Upper lobe of right lung (tissue), 1 donor: ENCODE data around the gene ZNF700. TPM values are rescaled to one million over a fixed set of nuclear protein-coding genes. Genes with fewer than 3 reads are reported as not detected.
A peak's percentile ranks its signal among the peaks of the same experiment; 100 is the strongest.

Experiments used
- ATAC-seq: fragments of 200-7000 bp; cut with Tn5 transposase; one replicate; pipeline ENCODE4 v1.9.1; 2020; ENCODE audit warnings: mild to moderate bottlenecking, moderate library complexity
- DNase-seq: peaks from one replicate; pipeline ENCODE4 v3.0.0-alpha.2; 2020
- H3K27ac ChIP-seq: fragments of 200-600 bp; one replicate; pipeline ENCODE4 v1.8.0; 2022
- H3K27me3 ChIP-seq: fragments of 200-600 bp; one replicate; pipeline ENCODE4 v1.8.0; 2022; ENCODE audit warnings: mild to moderate bottlenecking
- H3K36me3 ChIP-seq: fragments of 200-600 bp; one replicate; pipeline ENCODE4 v1.8.0; 2022
- H3K4me1 ChIP-seq: fragments of 200-600 bp; one replicate; pipeline ENCODE4 v1.8.0; 2022
- H3K4me3 ChIP-seq: fragments of 200-600 bp; one replicate; pipeline ENCODE4 v1.8.0; 2022; ENCODE audit warnings: mild to moderate bottlenecking
- H3K9me3 ChIP-seq: fragments of 200-600 bp; one replicate; pipeline ENCODE4 v1.8.0; 2022
- intact Hi-C: fragments of 100-400 bp; cut with DNase I; formaldehyde crosslinking; loops from one replicate; pipeline ENCODE4 v1.11.0; 2022
- total RNA-seq: library from RNA; stranded (reverse); fragmentation: NEBNext Ultra II Directional; extraction: Animal tissue kit (Norgen Biotek cat#: 25700); gene quantifications from one replicate; pipeline ENCODE4 v1.2.1, GENCODE V29; 2021
- TF ChIP-seq, protein P1 (sequence below): fragments of 200-600 bp; IDR thresholded peaks from one replicate; pipeline ENCODE4 v1.8.0; 2022; ENCODE audit warnings: antibody characterized with exemption
- donor health status: DM: no; HTN: yes; CAD: no; lungs with severe emphysema.

The ZNF700 gene
- total RNA-seq, 1 donor from 2014 or later = 10.9 TPM

DNA sequence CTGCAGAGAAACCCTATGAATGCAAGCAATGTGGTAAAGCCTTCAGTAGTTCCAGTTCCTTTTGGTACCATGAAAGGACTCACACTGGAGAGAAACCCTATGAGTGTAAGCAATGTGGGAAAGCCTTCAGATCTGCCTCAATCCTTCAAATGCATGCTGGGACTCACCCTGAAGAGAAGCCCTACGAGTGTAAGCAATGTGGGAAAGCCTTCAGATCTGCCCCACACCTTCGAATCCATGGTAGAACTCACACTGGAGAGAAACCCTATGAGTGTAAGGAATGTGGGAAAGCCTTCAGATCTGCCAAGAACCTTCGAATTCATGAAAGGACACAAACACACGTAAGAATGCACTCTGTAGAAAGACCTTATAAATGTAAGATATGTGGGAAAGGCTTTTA lies 54.6 kb downstream of the ZNF700 start:
- Histone ChIP-seq H3K36me3 (peaks cover 8% of the 10 kb centered on the region), H3K9me3 (peaks cover 29% of the 10 kb centered on the region)
- no peak for ATAC-seq

DNA sequence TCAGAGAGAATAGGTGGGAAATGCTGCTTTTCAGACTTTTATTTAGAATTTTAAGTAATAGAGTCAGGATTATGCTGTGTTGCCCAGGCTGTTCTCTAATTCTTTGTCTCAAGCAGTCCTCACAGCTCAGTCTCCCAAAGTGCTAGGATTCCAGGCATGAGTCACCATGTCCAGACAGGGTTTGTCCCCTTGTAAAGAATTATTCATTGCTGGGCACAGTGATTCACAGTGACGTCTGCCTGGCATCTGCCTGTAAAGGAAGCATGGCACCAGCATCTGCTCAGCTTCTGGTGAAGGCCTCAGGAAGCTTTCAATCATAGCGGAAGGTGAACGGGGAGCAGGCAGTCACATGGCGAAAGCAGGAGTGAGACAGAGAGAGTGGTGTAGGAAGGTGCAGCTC lies 57.6 kb downstream of the ZNF700 start:
- H3K9me3 ChIP-seq = peaks cover 29% of the 10 kb centered on the region
- TF ChIP-seq, protein P1, sequence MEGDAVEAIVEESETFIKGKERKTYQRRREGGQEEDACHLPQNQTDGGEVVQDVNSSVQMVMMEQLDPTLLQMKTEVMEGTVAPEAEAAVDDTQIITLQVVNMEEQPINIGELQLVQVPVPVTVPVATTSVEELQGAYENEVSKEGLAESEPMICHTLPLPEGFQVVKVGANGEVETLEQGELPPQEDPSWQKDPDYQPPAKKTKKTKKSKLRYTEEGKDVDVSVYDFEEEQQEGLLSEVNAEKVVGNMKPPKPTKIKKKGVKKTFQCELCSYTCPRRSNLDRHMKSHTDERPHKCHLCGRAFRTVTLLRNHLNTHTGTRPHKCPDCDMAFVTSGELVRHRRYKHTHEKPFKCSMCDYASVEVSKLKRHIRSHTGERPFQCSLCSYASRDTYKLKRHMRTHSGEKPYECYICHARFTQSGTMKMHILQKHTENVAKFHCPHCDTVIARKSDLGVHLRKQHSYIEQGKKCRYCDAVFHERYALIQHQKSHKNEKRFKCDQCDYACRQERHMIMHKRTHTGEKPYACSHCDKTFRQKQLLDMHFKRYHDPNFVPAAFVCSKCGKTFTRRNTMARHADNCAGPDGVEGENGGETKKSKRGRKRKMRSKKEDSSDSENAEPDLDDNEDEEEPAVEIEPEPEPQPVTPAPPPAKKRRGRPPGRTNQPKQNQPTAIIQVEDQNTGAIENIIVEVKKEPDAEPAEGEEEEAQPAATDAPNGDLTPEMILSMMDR = no peak
- no peaks in the 10 kb centered on the region for H3K4me1 ChIP-seq
- no peak for ATAC-seq
- intact Hi-C loops = no loop called here
- H3K27ac ChIP-seq = no peak overlapping the region
- no peaks in the 10 kb centered on the region for H3K27me3 ChIP-seq
- H3K4me3 ChIP-seq = no peak overlapping the region
- DNase-seq = no peak
- peaks cover 1% of the 10 kb centered on the region for H3K36me3 ChIP-seq

More for the DNA sequence above, 54.6 kb downstream of the ZNF700 start:
- Histone ChIP-seq H3K4me1 (no peaks in the 10 kb centered on the region), H3K4me3 (no peak overlapping the region), H3K27ac (no peak overlapping the region), H3K27me3 (no peaks in the 10 kb centered on the region)
- intact Hi-C loops = no loop called here
- no peak for DNase-seq
- TF ChIP-seq, protein P1 = no peak

DNA sequence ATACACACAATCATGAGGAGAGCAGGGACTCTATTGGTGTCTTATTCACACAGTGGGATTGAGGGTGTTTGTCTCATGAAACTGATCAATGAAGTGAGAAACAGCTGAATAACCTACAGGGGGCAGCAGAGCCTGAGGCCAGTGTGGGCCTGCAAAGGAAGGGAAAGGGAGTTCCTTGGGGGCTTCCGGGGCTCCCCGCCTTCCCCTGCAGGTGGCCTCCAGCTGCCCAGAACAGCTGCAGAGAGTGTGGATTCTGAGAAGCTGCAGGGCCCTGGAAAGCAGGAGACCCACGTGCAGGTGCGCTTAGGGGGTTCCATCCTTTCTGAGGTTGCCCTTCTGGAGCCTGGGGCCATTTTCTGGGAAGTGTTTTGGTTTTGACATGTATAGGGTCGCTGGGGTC lies 60.1 kb downstream of the ZNF700 start:
- no peak for ATAC-seq
- TF ChIP-seq, protein P1 = no peak
- H3K4me3 ChIP-seq = no peak overlapping the region
- DNase-seq = no peak
- H3K9me3 ChIP-seq = peaks cover 6% of the 10 kb centered on the region
- no peak overlapping the region for H3K27ac ChIP-seq
- H3K36me3 ChIP-seq = no peaks in the 10 kb centered on the region
- no peaks in the 10 kb centered on the region for H3K27me3 ChIP-seq
- H3K4me1 ChIP-seq = no peaks in the 10 kb centered on the region
- intact Hi-C loops = no loop called here

DNA sequence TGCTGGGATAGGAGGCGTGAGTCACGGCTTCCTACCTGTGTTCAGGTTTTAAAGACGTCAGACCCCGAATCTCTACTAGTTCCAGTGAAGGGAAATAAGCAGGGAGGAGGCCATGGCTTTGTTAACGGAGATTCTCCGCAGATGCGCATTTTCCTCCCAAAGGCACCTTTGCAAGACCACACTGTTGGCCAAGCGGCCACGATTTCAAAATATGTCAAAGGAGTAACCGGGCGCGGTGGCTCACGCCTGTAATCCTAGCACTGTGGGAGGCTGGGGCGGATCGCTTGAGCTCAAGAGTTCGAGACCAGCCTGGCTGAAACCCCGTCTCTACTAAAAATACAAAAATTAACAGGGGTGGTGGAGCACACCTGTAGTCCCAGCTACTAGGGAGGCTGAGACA lies 61.8 kb downstream of the ZNF700 start:
- intact Hi-C loops = no loop called here
- no peak for DNase-seq
- Histone ChIP-seq H3K27me3 (no peaks in the 10 kb centered on the region), H3K9me3 (no peaks in the 10 kb centered on the region), H3K27ac (no peak overlapping the region), H3K36me3 (no peaks in the 10 kb centered on the region), H3K4me1 (no peaks in the 10 kb centered on the region), H3K4me3 (no peak overlapping the region)
- TF ChIP-seq, protein P1 = no peak
- no peak for ATAC-seq

DNA sequence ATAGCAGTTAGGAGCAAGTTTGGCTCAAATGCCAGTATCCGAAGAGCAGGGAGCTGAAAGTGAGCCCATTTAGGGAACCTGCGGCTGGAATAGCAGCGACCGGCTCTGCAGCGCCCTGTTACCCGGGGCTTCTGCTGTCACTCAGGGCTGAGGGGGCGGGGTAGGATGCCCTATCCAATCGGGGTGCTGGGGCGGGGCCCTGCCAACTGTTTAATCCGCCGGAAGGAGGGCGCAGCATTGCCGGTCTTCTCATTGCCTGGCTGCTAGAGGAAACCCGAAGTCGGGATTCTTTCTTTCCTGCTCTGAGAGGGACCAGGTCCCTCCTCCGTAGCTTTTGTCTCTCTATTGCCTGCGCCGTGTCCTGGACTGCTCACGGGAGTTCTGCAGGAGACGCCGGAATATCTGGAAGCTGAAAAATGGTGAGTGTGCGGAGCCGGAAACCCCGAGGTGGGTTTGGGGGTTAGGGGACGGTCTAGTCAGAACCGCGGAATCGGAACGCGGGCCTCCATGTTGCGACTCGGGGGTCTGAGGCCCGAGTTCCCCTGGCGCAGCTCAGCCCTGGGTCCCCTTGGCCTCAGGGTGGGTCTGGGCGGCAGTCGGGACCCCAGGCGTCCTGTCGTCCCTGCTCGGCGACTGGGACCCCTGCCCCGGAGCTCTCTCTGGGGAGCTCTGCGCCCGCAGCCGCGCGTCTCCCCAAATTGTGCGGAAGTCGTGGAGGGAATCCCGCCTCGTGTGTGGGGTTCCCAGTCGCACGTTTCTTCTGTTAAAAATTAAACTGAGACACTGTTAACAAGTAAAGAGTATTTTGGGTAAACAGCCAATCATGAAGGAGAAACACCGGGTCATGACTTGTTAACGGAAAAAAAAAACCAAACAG lies 62.7 kb downstream of the ZNF700 start:
- Histone ChIP-seq H3K36me3 (no peaks in the 10 kb centered on the region), H3K4me1 (no peaks in the 10 kb centered on the region), H3K27ac (peak overlapping the region; percentile 86), H3K27me3 (no peaks in the 10 kb centered on the region), H3K9me3 (no peaks in the 10 kb centered on the region), H3K4me3 (peak overlapping the region; percentile 97)
- intact Hi-C loops = no loop called here
- ATAC-seq (peak; percentile 100), DNase-seq (peak; percentile 98)
- TF ChIP-seq, protein P1 = no peak
